GM12878 (cell line): ENCODE results near the gene GRAMD1B. TPM values are rescaled to one million over a fixed set of nuclear protein-coding genes. Genes with fewer than 3 reads are reported as not detected.

Source experiments
- ATAC-seq: fragments of 200-7000 bp; cut with Tn5 transposase; 3 replicates; pipeline ENCODE4 v1.9.1; 2020; ENCODE audit warnings: mild to moderate bottlenecking, moderate library complexity
- BruUV-seq: library from RNA; stranded (reverse); fragments of 400-500 nt; replicated peaks from 2 replicates; lab custom pipeline; 2021; lab: Mats Ljungman, UMichigan
- CTCF ChIA-PET: fragments of 300-600 bp; sonication (Branson Sonifier 250); formaldehyde crosslinking; extraction: SDS; loops from one replicate; lab custom pipeline; 2021; ENCODE audit warnings: inconsistent platforms; lab: Yijun Ruan, JAX
- POLR2A ChIA-PET: fragments of 350-600 bp; formaldehyde crosslinking; extraction: SDS; loops from one replicate; lab custom pipeline; 2021; ENCODE audit warnings: inconsistent platforms; lab: Charles Lee
- RAD21 ChIA-PET: fragments of 300-600 bp; sonication (Branson Sonifier 250); formaldehyde crosslinking; loops from one replicate; lab custom pipeline; 2023; ENCODE audit warnings: antibody characterized with exemption; ENCODE audit not compliant: unreplicated experiment; lab: Charles Lee
- SMC1A ChIA-PET: fragments of 300-600 bp; sonication (Branson Sonifier 250); formaldehyde crosslinking; loops from one replicate; lab custom pipeline; 2023; ENCODE audit not compliant: unreplicated experiment, uncharacterized antibody; lab: Charles Lee
- DNase-seq: peaks from one replicate; pipeline ENCODE4 v3.0.0-alpha.2; 2011; ENCODE audit warnings: low read depth, low spot score
- FAIRE-seq: peaks from 3 replicates; lab custom pipeline; 2011; peaks lifted over from hg19 to GRCh38; lab: Jason Lieb, UNC
- H2AFZ ChIP-seq: 2 replicates; pipeline ENCODE4 v1.6.0; 2011; ENCODE audit warnings: low read depth, low read length, control low read depth; ENCODE audit not compliant: control insufficient read depth
- H3K27ac ChIP-seq: 2 replicates; pipeline ENCODE4 v1.5.1; 2011; ENCODE audit warnings: control low read depth; ENCODE audit not compliant: control insufficient read depth, insufficient read depth
- H3K27me3 ChIP-seq, 2 experiments: replicated peaks in 1 of 2; 2 replicates each; pipeline versions ENCODE4 v1.6.0 to v1.6.1; 2011; ENCODE audit warnings: low read length in 1 of 2; ENCODE audit not compliant: control insufficient read depth in 2 of 2, insufficient read depth in 2 of 2
- H3K36me3 ChIP-seq, 2 experiments: 2 replicates each; pipeline ENCODE4 v1.5.1; 2011; ENCODE audit warnings: low read length in 1 of 2; ENCODE audit not compliant: control insufficient read depth in 2 of 2, insufficient read depth in 2 of 2
- H3K4me1 ChIP-seq: 2 replicates; pipeline ENCODE4 v1.6.1; 2011; ENCODE audit warnings: mild to moderate bottlenecking, low read length, moderate library complexity, mixed read lengths; ENCODE audit not compliant: control insufficient read depth, insufficient read depth
- H3K4me2 ChIP-seq: 2 replicates; pipeline ENCODE4 v1.6.0; 2011; ENCODE audit warnings: control low read depth; ENCODE audit not compliant: control insufficient read depth, insufficient read depth
- H3K4me3 ChIP-seq: fragments of 200-600 bp; sonication (generic); 2 replicates; pipeline ENCODE4 v1.5.1; 2016
- H3K79me2 ChIP-seq: 2 replicates; pipeline ENCODE4 v1.6.0; 2011; ENCODE audit warnings: low read length; ENCODE audit not compliant: control insufficient read depth, insufficient read depth
- H3K9ac ChIP-seq: 2 replicates; pipeline ENCODE4 v1.8.0; 2011; ENCODE audit warnings: low read length, control low read depth, mixed read lengths; ENCODE audit not compliant: control insufficient read depth, insufficient read depth
- H3K9me3 ChIP-seq: replicated peaks from 3 replicates; pipeline ENCODE4 v1.5.1; 2011; ENCODE audit warnings: mild to moderate bottlenecking, low read length; ENCODE audit not compliant: control insufficient read depth, insufficient read depth
- H4K20me1 ChIP-seq: 2 replicates; pipeline ENCODE4 v1.6.0; 2011; ENCODE audit not compliant: control insufficient read depth, insufficient read depth
- EP300 ChIP-seq, 2 experiments: fragments of 150-350 bp in 1 of 2; IDR thresholded peaks; 2 replicates each; pipeline ENCODE4 v1.6.1; 2011 to 2012; ENCODE audit warnings: low read depth in 2 of 2, low read length in 2 of 2, borderline replicate concordance in 1 of 2, improper control_type of control experiment in 1 of 2, inconsistent platforms in 1 of 2; ENCODE audit not compliant: control insufficient read depth in 1 of 2
- ETV6 ChIP-seq, 2 experiments: fragments of 450-650 bp in 1 of 2; IDR thresholded peaks in 1 of 2; conservative IDR thresholded peaks in 1 of 2; 2 replicates each; pipeline ENCODE4 v1.6.1; 2014; ENCODE audit warnings: antibody characterized with exemption in 1 of 2, borderline replicate concordance in 1 of 2, low read depth in 1 of 2, mild to moderate bottlenecking in 1 of 2, moderate library complexity in 1 of 2
- HDAC6 ChIP-seq: fragments of 200-600 bp; sonication (generic); IDR thresholded peaks from one replicate; pipeline ENCODE4 v1.8.0; 2017; ENCODE audit warnings: antibody characterized with exemption; ENCODE audit not compliant: unreplicated experiment
- IKZF2 ChIP-seq, 2 experiments: fragments of 450-650 bp; IDR thresholded peaks; 2 replicates each; pipeline ENCODE4 v1.6.1; 2017; ENCODE audit warnings: mild to moderate bottlenecking in 2 of 2, moderate library complexity in 2 of 2
- NBN ChIP-seq: fragments of 450-650 bp; IDR thresholded peaks from 2 replicates; pipeline ENCODE4 v1.6.1; 2016
- POLR2A ChIP-seq: IDR thresholded peaks from 2 replicates; pipeline ENCODE4 v1.6.1; 2011; ENCODE audit warnings: low read depth, mild to moderate bottlenecking, low read length
- RELA ChIP-seq: fragments of 450-650 bp; IDR thresholded peaks from 2 replicates; pipeline ENCODE4 v1.8.0; 2014; ENCODE audit warnings: borderline replicate concordance; ENCODE audit not compliant: partially characterized antibody
- SPI1 ChIP-seq: IDR thresholded peaks from 2 replicates; pipeline ENCODE4 v1.6.1; 2011; ENCODE audit warnings: low read depth, mild to moderate bottlenecking, low read length, moderate library complexity, borderline replicate concordance; ENCODE audit not compliant: insufficient read depth
- YY1 ChIP-seq: IDR thresholded peaks from 2 replicates; pipeline ENCODE4 v1.6.1; 2011; ENCODE audit warnings: low read depth, mild to moderate bottlenecking, low read length
- ZBTB11 ChIP-seq: fragments of 450-650 bp; formaldehyde crosslinking; IDR thresholded peaks from 2 replicates; pipeline ENCODE4 v1.5.0; 2022; ENCODE audit warnings: mild to moderate bottlenecking, missing genetic modification characterization
- ZBTB40 ChIP-seq: fragments of 450-650 bp; IDR thresholded peaks from 2 replicates; pipeline ENCODE4 v1.6.1; 2016; ENCODE audit warnings: mild to moderate bottlenecking, moderate library complexity, borderline replicate concordance
- ZNF217 ChIP-seq: fragments of 450-650 bp; IDR thresholded peaks from 2 replicates; pipeline ENCODE4 v1.6.1; 2017; ENCODE audit warnings: antibody characterized with exemption, mild to moderate bottlenecking
- WGBS: methylation state at CpG from one replicate; pipeline ENCODE4 v1.1.6; 2016; ENCODE audit warnings: low lambda C conversion rate; ENCODE audit not compliant: insufficient replicate concordance, insufficient coverage; ENCODE audit errors: missing lambda C conversion rate; 5-methylcytosine and 5-hydroxymethylcytosine counted together
- in situ Hi-C: fragments of 300-500 bp; cut with MboI; formaldehyde crosslinking; loops from 9 replicates; pipeline ENCODE4 v1.14.3; 2018; ENCODE audit warnings: mixed read lengths
- intact Hi-C: fragments of 100-400 bp; cut with micrococcal nuclease; formaldehyde crosslinking; loops from one replicate; pipeline ENCODE4 v1.14.2; 2022; ENCODE audit not compliant: unreplicated experiment
- polyA plus RNA-seq, 11 experiments: library from polyadenylated mRNA; depleted of rRNA in 4 of 11; unstranded in 6 of 11; stranded (reverse) in 5 of 11; fragments of >200 nt; fragmentation: Nextera tagmentation in 4 of 11; fragmentation: Illumina TruSeq in 1 of 11; extraction: Ambion mirVana in 4 of 11; extraction: Trizol in 1 of 11; gene quantifications; 1 replicate in 1 of 11; 2 replicates in 10 of 11; pipeline versions ENCODE4 v1.2.1 to v1.2.3, GENCODE V29; 2011 to 2016; ENCODE audit warnings: inconsistent platforms in 2 of 11, missing spikeins in 2 of 11, low read depth in 1 of 11
- total RNA-seq, 4 experiments: library from RNA; depleted of rRNA in 3 of 4; stranded (reverse); fragments of >200 nt in 3 of 4; fragmentation: Illumina TruSeq in 1 of 4; extraction: Trizol in 1 of 4; gene quantifications; 2 replicates each; pipeline versions ENCODE4 v1.2.1 to v1.2.3, GENCODE V29; 2013 to 2021

GRAMD1B gene
- total and polyA plus RNA-seq, 10 of the 15 experiments (the other 5 are each of a cell fraction or from before 2014, with no cell fraction given): 1.9 to 49.1 (median 26.9) TPM

- BruUV-seq: TSS peak; percentile 25
- ChIA-PET CTCF (interaction anchor here (1.0 to 10.6 kb wide), 7 partner anchors 13 to 221 kb away, joined by 3 to 137 read pairs (median 4); no protein-coding TSS in a partner anchor), RAD21 (interaction anchor here (1.0 to 5.9 kb wide), 6 partner anchors 22 to 131 kb away, joined by 3 to 64 read pairs (median 5); no protein-coding TSS in a partner anchor), SMC1A (interaction anchor here (1.0 to 5.2 kb wide), 9 partner anchors 11 to 146 kb away, joined by 3 to 69 read pairs (median 3); no protein-coding TSS in a partner anchor), POLR2A (interaction anchor here (0.5 to 1.5 kb wide), 2 partner anchors 15 to 369 kb away, joined by 3 to 4 read pairs; partner anchors contain the start of gene HSPA8)
- Histone ChIP-seq H3K4me2 (peak overlapping the region; percentile 94), H3K4me3 (peak overlapping the region; percentile 87), H3K79me2 (peaks cover 3% of the 10 kb centered on the region), H4K20me1 (no peaks in the 10 kb centered on the region), H2AFZ (peak overlapping the region; percentile 35), H3K4me1 (peaks cover 3% of the 10 kb centered on the region), H3K27me3 (no peaks in the 10 kb centered on the region), H3K36me3 (no peaks in the 10 kb centered on the region), H3K9me3 (no peaks in the 10 kb centered on the region), H3K9ac (peak overlapping the region; percentile 64), H3K27ac (peak overlapping the region; percentile 40)
- in situ Hi-C loops: no loop called here
- 6% methylated on average over 45 of the region's 68 CpGs for WGBS
- intact Hi-C loops: loop anchor here (1.0 kb wide), 2 partner anchors 24 to 129 kb away; no protein-coding TSS in a partner anchor
- DNase-seq (no peak), FAIRE-seq (no peak), ATAC-seq (peak; percentile 81)
- no peak for TF ChIP-seq ZNF217
- no peak for TF ChIP-seq RELA
- TF ChIP-seq YY1: no peak
- peak; percentile 4; the same call in 1 of the 2 replicates for TF ChIP-seq SPI1
- TF ChIP-seq POLR2A: peak; percentile 67
- no peak for TF ChIP-seq EP300 (IDR thresholded peaks at IDR 0.05; ENCODE audit: borderline replicate concordance in 1 of 2, control insufficient read depth in 1 of 2, low read depth in 2 of 2, low read length in 2 of 2)
- TF ChIP-seq ZBTB11 (CRISPR knock-in tag): no peak
- TF ChIP-seq ETV6 (conservative IDR thresholded peaks at IDR 0.05 in 1 of 2, IDR thresholded peaks at IDR 0.05 in 1 of 2; ENCODE audit: borderline replicate concordance in 1 of 2, low read depth in 1 of 2): no peak
- TF ChIP-seq HDAC6: peak; percentile 82
- TF ChIP-seq ZBTB40: peak; percentile 61; the same call in 1 of the 2 replicates
- TF ChIP-seq IKZF2 (IDR thresholded peaks at IDR 0.05): peak; percentile 33 to 44; a peak in 2 of 4 replicates
- TF ChIP-seq NBN: 0 out of 2 replicates have a peak, but pooled peaks have one; percentile 35
Measured at GRCh38 chr11:123430721-123431497, 840 bp downstream of the GRAMD1B start.
